Measurements from ENCODE around the gene NCK2.

Gene NCK2

DNA sequence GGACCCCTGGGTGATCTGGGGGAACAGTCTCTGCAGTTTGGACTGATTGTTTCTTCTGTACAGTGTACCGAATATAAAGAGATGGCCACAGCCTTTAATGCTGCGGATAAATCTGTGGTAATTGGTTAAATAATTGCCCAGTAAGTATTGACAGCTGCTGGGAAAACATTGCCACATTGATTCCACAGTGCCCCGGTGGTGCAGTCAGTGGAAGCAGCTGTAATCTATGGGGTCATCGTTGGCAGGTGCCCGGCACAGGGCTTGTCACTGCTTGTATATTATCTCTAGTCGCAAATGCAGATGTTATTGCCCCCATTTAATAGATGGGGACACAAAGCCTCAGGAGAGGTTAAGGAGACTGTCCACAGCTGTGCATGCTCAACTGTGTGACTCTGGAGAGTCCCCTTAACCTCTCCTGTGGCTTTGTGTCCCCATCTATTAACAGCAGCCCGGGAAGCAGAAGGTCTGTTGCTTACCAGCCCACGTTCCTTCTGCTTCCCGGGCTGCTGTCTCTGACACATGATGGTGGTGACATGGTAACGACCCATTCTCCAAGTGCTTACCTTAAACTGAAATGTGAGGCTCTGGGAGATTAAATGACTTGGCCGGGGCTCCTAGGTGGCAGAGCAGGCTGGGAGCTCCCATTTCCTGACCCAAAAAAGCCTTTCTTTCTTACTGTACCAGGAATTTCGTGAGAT, 76.9 kb downstream of the NCK2 start:
- no peak for DNase-seq

DNA sequence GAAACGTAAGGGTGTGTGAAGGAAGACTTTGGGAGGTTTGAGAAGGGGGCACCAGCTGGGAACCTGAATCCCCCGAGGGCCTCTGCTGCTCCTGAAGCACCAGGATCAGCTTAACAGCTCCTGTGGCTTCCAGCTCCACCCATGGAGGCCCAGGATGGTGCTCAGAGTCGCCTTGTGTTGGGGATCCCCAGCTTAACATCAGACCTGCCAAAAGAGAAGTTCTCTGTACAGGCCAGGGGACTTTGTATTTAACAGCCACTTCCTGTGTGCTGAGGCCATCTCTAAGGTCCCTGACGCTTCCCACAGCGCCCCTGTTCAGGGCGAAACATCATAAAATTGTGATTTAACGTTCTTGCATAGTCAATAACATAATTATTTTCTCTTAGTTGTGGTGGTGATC, 77.5 kb downstream of the NCK2 start:
- no peak for DNase-seq

GRCh38 chr2:105824446-105824845, 79.7 kb downstream of the NCK2 start:
- DNase-seq = no peak

DNA sequence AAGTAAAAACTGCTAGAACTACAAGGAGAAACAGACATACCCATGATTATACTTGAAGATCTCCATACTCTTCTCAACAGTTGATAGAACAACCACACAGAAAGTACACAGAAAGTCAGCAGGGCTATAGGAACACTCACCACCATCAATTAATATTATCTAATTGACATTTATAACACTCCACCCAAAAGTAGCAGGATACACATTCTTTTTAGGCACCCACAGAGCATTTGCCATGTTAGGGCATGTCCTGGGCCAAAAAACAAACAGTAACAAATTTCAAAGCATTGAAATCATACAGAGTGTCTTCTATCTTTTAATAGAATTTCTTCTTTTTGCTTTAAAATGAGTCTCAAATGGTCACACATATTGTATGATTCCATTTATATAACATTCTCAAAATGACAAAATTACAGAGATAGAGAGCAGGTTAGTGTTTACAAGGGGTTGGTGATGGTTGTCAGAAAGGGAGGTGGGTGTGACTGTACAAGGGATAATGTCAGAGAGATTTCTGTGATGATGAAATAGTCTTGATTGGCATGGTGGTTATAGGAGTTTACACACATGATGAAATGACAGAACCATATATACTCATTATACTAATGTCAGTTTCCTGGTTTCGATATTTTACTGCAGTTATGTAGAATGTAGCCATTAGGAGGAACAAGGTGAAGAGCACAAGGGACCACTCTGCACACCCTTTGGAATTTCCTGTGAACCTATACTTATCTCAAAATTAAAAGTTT, 82.8 kb downstream of the NCK2 start:
- DNase-seq = no peak

GRCh38 chr2:105828558-105828957, 83.8 kb downstream of the NCK2 start:
- no peak for DNase-seq

DNA sequence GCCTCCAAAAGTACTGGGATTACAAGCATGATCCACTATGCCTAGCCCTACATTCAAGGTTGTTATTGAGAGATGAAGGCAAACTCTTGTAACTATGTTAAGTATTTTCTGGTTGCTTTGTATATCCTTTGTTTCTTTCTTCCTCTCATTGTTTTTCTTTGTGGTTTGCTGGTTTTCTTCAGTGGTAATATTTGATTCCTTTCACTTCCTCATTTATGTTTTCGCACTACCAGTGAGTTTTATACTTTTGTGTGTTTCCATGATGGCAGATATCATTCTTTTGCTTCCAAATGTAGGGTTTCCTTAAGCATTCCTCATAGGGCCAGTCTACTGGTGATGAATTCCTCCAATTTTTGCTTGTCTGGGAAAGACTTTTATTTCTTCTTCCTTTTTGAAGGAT, 90.2 kb downstream of the NCK2 start:
- DNase-seq = no peak

DNA sequence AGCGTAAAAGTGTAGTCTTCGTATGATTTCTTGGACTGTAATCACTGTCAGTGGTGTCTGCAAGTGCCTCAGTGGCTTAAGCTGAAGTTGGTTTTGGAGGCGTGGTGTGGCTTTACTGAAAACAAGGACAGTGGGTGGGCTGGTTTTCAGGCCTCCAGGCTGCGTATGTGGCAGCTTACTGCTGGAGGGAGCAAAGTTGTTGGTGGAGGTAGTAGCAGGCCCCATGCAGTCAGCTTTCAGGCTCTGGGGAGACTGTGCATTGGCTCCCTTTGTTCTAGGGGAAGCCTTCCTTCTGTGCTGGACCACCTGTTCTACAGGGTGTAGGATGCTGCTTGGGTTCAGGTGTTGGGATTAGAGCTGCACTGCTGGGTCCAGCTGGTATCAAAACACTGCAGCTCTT, 91.6 kb downstream of the NCK2 start:
- DNase-seq = no peak

DNA sequence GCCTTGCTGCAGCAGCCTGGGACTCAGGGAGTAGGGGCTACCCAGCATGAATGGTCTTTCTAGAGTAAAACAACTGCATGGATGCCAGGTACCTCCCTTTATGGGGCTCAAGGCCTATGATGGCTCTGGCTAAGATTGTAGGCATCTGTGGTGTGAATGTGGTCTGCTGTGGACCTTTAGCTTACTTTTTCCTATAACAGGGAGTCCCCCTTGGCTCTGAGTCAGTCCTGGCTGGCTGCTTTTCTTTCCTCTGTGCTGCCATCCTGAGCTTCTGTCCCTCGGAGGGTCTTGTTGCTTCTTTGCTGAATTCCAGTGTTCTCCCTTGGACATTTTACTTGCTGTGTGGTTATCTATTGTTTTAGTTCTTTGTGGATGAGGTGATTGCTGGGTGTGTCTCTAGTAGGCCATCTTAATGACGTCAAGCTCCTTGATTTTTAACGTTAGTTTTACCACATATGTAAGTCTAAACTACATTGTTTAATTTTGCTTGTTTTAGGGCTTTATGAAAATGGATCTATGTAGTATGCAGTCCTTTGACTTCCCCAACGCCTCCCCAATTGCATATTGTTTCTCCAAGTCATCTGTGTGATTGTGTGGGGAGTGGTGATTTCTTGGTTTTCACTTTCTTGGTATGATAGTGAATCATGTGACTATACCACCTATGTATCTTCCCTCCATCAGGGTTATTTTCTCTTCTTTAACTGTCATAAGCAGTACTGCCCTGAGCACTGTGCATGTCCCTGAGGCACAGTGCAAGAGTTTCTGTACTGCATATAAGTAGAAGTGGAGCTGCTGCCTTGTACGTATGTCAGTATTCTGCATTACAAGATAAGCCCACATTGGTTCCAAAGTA, 92.4 kb downstream of the NCK2 start:
- DNase-seq = no peak

GRCh38 chr2:105839793-105840192, 95.1 kb downstream of the NCK2 start:
- no peak for DNase-seq

DNA sequence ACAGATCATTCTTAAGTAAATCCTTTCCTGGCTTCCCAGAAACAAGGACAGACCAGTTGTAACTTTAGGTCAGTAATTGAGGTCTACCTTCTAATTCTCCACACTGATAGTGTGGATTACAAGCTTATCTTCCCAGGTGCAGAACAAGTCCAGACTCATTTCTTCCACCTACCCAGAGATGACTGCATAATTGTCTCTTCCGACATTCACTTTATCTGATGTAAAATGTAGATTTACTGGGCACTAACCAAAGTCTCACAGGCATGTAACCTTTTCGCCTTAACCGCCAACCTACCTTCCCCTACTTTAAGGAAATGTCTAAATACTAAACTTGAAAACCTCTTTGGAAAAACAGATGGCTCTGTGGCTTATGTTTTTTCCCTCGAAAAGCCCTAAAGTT, 96.2 kb downstream of the NCK2 start:
- DNase-seq = no peak

GRCh38 chr2:105841551-105841950, 96.8 kb downstream of the NCK2 start:
- no peak for DNase-seq

- no peak for DNase-seq
Observed at GRCh38 chr2:105842555-105842954, 97.8 kb downstream of the NCK2 start.

DNA sequence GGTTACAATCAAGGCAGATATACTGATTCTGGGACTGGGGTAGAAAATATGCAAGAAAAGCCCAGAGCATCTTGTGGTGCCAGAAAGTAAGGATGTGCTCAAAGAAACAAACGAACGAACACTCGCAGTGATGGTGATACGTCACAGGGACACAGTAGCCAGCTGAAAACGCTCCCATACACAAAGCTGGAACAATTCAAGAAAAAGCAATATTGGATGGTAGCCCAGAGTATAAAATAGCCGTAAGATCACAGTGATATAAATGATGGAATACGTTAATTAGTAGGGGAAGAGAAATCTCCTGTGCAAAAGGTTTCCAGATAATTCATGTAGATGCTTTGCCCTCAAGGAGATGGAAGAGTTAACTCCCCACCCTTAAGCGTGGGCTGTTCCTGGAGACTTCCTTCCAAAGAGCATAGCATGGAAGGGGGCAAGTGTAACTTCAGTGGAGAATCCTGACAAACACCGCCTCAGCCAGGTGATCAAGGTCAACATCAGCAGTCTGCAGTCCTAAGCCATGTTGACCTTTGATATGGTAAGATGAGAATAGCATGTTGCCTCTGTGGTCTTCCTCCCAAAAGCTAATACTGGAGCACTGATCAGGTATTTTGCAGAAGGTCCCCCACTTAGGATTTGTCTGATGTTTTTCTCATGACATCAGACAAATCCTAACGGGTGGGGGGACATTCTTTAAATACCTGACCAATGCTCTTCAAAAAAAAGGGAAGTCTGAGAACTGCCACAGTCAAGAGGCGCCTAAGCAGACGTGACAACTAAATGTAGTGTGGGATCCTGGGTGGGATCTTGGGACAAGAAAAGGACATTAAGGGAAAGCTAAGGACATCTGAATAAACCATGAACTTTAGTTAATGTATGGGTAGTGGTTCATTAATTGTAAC, 99.0 kb downstream of the NCK2 start:
- DNase-seq = no peak

DNA sequence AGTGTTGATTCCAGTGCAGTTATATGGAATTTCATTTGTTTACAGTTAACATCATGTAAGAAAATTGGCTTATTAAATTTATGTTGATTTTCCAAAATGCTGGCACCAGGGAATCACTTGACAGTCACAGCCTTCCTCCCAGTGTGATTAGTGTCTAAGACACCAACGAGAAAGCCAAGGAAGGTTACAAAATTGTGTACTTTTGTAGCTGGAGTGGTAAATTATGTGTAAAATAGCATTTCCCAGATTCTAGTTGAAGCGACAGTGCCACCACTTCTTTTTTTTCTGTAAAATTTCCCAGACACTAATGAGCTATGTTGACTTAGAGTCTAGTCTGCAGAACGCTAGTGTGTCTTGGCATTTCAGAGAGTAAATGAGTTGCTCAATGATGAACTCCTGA, 101.3 kb downstream of the NCK2 start:
- no peak for DNase-seq

DNA sequence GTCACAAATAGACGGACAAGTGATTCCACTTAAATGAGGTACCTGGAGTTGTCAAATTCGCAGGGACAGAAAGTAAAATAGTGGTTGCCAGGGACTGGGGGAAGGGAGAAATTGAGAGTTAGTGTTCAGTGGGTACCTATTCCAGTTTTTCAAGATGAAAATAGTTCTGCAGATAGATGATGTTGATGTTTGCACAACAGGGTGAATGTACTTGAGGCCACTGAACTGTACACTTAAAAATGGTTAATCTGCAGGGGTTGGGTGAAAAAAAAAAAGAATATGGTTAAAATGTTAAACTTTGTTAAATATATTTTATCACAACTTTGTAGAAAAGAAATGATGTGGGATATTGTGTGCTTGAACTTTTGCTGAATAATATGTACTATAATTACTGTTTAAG, 102.3 kb downstream of the NCK2 start:
- DNase-seq = no peak

GRCh38 chr2:105848367-105848766, 103.7 kb downstream of the NCK2 start:
- no peak for DNase-seq

GRCh38 chr2:105849431-105850179, 104.9 kb downstream of the NCK2 start:
- no peak for DNase-seq

GRCh38 chr2:105852066-105852465, 107.4 kb downstream of the NCK2 start:
- no peak for DNase-seq

GRCh38 chr2:105853354-105854088, 108.8 kb downstream of the NCK2 start:
- no peak for DNase-seq

DNA sequence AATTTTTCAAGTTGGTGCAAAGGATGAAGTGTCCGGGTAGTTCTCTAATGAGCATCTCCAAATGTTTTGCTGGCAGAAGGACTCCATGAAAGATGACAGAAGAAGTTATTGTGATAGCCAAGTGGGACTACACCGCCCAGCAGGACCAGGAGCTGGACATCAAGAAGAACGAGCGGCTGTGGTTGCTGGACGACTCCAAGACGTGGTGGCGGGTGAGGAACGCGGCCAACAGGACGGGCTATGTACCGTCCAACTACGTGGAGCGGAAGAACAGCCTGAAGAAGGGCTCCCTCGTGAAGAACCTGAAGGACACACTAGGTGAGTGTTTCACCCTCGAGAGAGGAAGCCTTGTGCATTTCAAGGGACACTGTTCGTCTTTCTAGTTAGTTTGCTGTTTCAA, 110.3 kb downstream of the NCK2 start:
- no peak for DNase-seq

DNA sequence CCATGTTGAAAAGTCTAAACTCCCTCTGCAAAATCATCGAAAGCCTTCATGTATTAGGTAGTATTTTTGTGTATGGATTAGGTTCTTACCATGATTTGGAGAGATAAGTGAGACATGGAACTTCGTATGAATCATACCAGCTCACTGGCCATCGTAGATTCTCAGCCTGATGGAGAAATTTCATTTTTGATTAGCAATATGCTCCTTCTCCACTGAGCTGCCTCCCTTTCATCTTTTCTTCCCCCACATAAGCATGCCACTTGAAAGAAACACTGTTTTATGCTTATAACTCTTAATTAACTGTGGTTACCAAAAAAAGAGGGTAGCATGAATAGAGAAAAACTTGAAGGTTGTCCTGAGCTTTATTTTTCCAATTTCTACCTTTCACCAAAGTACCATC, 111.9 kb downstream of the NCK2 start:
- no peak for DNase-seq
